Activated CD4-positive, alpha-beta T cell treated with anti-CD3 and anti-CD28 coated beads, Interleukin-10, Interleukin-2, amounts not matched to agents 100 ng/mL and 50 ng/mL, durations not matched to agents 16 hours and 8 hours (primary cell): ENCODE measurements around the gene SFT2D3.

Experiments used
- DNase-seq: peaks from one replicate; pipeline ENCODE4 v3.0.0-alpha.2; 2020

The SFT2D3 gene, protein sequence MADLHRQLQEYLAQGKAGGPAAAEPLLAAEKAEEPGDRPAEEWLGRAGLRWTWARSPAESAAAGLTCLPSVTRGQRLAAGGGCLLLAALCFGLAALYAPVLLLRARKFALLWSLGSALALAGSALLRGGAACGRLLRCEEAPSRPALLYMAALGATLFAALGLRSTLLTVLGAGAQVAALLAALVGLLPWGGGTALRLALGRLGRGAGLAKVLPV

DNA sequence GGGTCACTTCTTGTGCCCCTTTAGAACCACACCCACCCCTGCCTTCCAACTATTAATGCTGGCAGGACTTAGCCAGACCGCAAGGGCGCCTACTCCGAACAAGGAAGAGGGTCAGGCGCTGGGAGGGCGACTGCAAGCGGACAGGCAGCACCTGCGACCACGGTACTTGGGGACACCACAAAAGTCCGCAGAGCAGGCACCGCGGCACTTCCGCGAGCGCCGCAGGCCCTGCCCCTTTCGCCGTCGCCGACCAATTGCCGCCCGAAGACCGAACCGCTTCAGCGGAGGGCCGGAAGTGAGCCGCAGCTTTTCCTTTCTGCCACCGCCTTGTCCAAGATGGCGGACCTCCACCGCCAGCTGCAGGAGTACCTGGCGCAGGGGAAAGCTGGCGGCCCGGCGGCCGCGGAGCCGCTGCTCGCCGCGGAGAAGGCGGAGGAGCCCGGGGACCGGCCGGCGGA lies at the start of gene SFT2D3:
TSS of gene SFT2D3 (plus strand) at position 305 of the 458 bp plus-strand sequence. CDS start at position 337, 32 bp downstream.
- DNase-seq, result peak; percentile 96

DNA sequence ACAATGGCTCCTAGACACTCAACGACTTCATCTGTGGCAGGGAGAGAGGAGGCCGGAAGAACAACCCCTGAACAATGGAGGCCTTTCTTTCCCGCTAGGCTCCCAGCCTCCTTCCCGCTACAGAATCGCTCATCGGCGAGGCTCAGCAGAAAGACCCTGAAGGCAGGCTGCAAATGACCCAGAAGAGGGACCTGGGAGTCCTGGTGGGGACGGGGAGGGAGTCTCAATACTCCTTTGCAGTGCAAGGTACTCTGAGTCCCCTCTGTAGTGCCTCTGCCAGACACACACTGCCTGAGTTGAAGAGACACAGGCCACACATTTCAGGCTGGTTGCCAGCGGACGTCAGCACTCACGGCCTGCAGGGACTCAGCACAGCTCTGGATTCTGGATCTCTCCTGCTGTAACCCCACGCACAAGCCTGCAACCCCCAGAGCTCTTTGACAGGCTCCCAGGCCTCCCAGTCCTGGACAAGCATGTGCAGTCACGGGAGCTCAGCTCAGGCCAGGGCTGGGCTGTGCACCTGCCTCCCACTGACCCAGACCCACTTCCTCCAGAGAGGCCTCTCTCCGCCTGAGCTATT lies 49.2 kb upstream of the SFT2D3 start:
- DNase-seq, result no peak

DNA sequence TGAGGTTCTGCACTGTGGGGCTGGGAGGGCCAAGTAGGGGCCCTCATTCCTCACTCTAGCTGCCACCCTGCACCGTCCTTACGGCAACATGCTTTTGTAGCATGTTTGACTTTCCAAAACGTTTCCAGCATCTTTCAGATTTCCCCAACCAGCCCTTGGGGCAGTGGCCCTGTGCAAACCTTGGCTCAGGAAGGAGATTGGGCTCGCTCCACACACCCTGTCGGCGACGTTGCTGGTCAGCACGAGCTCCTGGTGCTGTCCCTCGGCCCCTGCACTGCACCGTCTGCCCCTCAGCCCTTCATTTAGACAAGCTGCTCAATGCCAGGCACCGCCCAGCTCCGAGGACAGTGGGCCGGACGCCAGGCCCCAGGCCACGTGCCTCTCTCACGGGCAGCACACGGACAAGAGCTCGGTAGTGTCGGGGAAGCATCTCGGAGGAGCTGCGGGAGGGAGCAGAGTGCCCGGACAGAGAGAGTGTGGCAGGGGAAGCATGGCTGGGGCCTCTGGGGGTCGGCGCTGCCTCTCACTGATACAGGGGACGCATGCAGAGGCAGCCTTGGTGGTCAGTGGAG lies 48.4 kb upstream of the SFT2D3 start:
- no peak for DNase-seq

DNA sequence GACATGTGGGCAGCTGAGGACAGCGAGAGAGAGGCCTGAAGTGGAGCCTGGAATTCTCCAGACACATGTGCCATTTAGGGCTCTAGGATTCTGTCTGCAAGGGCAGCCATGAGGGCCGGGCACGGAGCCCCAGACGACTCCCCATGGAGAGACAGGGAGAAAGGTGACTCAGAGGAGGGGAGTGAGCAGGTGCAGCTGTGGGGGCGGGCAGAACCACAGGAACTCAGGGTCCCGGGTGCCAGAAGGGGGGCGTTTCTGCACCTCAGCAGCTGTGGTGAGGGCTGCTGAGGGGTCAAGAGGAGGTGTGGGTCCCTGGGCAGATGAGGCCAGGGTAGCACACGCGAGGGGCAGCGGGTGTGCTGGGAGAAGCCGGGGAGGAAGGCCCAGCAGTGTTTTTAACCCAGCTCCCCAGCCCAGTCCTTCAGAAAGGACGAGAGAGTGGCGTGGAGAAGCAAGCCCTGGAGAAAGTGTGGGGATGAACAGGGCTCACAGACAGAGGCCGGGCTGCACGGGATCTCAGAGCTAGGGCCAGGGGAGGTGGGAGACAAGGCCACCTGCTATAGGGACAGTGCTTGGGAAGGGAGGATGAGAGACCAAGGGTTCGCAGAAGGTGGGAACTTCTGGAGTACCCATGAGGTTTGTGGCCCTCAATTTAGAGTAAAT lies 47.7 kb upstream of the SFT2D3 start:
- DNase-seq, result no peak

DNA sequence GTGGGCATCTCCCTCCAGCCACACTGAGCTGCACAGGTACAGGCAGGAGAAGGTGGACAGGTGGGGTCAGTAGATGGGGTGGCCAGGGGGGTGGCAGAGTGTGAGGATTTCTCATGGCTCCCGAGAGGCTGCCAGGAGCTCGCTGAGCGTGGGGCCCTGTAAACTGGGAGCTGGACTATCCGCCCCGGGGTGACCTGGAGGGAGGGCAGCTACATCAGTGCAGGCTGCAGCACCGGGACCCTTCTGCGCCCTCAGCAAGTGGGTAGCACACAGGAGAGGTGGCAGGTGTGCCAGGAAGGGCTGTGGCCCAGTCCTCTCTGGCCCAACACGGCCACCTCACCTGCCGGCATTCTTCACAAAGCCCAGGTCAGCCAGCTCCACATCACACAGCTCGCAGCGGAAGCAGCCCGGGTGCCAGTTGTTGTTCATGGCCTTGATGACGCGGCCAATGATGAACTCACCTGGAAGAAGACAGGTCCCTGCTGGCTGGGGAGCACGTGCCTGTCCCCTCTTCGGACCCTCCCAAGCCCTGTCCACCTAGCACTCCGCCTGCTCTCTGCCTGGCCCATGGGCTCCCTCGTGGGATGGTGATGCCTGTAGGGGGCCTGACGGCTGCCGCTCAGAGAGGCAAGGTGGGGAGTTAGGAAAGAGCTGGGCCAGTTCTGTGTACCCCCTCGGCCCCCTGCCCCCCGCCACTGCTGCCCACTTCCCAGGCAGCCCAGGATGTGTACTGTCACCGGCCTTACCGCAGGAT lies 47.0 kb upstream of the SFT2D3 start:
- no peak for DNase-seq

DNA sequence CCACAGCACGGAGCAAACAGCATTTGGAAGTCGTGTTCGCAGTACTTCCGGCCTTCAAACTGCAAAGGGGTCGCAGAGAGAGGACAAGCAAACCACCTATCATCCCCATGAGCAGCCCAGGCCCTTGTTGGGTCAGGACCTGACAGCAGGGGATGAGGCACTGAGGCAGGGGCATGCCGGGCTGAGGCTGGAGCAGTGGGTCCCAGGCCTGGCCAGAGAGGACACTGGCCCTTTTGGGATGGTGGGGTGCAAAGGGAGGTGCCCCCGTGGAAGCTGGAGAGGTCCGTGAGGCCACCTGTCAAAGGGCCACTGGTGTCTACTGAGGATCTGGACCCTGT lies 46.5 kb upstream of the SFT2D3 start:
- no peak for DNase-seq

DNA sequence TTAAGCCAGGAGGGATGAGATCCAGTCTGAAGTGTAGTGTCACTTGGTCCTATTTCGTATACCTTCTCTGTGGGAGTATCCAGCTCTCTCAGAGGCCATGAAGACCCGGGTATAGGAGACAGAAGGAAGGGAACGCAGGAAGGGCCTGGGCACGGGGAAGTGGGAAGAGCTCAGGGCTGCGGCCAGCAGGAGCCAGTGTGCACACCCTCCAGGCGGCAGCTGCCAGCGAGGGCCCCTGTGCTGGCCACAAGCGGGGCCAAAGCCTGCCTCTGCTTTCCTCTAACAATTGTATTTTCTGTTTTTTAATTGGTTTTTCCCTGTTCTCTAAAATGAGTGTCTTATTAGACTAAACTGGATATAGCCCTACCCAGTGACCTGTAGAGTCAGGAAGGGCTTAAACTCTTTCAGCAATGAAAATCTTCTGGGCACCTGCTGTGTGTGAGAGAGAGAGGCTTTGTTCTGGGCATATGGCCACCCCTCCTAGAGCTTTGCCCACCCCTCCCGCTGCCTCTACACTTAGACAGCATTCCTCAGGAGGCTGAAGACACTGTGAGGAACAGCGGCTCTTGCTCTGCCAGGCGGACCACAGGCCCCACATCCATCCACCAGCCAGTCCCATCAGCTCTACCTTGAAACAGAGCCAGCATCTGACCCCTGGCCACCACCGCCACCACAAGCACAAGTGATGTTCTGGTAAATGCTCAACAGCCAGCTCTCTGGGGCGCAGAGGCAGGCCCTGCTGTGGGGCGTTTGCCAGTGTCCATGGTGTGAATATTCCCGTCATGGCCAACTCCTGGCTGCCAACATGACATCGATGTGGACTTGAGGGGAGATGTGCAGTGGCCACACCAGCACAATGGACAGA lies 45.9 kb upstream of the SFT2D3 start:
- DNase-seq, result no peak

DNA sequence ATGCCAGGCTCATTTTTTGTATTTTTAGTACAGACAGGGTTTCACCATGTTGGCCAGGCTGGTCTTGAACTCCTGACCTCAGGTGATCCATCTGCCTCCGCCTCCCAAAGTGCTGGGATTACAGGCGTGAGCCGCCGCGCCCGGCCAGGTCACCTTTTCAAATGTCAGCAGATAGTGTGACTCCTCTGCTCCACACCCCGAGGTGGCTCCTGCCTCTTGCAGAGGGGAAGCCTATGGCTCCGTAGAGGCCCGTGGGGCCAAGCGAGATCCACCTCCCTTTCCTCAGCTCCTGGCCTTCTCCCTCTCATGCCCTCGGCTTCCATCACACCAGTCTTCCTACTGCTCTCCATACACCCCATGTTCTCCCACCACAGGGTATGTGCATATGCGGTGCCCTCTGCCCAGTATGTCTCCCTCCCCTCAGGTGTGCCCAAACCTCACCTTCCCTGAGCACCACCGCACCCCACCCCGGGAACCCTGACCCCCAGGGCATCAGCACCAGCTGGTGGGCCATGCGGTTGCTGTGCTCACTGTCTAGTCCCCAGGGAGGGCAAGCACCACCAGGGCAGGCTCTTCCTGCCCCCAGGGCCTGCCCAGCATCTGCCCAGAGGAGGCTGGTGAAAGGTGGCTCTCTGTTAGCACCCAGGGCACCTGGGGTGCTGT lies 44.6 kb upstream of the SFT2D3 start:
- no peak for DNase-seq

DNA sequence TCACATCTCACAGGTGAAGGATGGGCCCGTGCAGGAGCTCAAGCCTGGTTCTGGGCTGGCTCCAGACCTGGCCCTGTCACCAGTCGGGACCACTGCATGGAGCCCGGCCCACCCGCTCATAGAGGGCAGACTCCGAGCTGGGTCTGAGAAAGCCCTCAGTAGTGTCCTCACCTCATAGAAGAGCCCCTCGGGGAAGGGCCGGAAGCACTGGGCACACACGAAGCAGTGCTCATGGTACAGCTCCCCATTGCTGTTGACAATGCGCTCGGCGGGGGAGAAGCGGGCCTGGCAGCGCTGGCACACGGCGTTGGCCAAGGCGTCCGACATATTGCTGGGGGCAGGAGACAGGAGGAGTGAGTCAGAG lies 44.1 kb upstream of the SFT2D3 start:
- no peak for DNase-seq

DNA sequence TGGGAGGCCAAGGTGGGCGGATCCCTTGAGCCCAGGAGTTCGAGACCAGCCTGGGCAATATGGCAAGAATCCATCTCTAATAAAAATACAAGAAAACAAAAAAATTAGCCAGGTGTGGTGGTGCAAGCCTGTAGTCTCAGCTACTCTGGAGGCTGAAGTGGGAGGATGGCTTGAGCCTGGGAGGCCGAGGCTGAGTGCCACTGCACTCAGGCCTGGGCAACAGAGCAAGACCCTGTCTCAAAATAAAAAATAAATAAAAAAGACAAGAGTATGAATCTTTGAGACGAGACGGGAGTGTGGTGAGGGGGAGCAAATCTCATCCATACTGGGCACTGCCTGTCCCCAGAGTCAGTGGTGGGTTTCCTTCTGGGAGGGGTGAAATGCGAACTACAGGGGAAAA lies 43.2 kb upstream of the SFT2D3 start:
- no peak for DNase-seq

DNA sequence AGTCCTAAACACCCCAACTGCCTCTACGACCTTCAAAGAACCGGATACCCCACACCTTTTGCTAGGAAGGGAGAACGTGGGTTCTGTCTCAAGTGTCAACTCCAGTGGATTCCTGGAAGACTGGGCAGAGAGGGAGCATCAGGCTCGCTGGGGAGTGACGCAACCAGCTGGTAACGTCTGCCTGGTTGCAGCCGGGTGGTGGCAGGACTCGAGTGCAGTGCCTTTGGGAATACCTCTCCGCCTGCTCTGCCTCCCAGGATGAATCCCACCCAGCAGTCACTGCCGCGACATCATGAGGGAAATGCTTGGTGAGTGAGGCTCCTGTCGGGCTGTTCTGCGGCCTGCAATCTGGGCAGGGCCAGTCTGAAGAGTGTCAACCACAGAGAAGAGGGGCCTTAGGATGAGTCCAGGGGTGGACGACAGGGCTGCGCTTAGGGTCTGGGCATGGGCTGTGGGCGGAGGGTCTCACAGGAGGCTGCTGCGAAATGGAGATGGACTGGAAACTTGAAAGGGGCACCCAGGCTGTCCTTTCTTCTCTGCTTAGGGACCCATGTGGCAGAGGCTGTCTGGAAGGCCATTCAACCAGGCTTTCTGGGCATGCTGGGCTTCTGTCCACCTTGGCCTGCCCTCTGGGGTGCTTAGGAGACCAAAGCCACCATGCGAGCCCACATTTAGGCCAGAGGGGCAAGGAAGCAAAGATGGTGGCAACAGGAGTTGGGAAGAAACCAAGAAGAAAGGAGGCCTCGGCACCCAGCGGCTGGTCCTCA lies 42.5 kb upstream of the SFT2D3 start:
- no peak for DNase-seq

DNA sequence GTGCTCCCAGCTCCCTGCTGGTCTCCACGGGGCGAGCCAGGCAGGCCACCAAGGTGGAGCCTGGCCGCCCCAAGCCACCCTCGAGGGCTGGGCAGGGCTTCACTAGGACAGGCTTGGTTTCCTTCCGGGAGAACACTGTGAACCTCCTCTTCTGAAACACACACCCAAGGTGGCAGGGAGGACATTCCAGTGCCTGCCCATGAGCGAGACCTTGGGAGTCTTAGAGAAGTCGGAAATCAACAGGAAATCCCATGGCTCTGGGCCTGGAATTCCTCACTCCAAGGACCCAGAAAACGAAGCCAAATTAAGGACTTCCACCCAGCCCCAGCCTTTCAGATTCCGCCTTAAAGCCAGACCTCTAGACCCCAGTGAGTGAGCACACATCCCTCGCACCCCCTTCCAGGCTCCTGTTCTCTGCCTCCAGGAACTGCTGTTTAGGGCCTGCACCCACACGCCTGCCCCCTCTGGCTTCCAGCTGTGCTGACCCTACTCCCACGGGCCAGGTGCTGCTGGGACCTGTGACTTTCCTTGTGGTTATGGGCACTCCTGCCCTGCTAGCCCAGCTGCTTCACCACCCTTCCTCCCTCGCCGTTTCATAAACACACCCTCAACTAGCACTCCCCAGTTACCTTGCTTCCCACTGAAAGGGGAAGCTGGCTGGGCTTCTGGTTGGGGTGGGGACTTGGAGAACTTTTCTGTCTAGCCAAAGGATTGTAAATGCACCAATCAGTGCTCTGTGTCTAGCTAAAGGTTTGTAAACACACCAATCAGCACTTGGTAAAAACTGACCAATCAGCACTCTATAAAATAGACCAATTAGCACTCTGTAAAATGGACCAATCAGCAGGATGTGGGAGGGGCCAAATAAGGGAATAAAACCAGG lies 41.6 kb upstream of the SFT2D3 start:
- no peak for DNase-seq

DNA sequence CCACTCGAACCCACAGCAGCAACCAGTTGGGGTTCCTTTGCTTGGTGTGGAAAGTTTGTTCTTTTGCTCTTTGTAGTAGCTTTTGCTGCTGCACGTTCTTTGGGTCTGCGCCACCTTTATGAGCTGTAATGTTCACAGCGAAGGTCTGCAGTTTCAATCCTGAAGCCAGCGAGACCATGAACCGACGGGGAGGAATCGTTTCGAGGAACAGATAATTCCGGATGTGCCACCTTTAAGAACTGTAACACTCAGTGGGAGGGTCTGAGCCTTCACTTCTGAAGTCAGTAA lies 41.1 kb upstream of the SFT2D3 start:
- DNase-seq, result no peak

DNA sequence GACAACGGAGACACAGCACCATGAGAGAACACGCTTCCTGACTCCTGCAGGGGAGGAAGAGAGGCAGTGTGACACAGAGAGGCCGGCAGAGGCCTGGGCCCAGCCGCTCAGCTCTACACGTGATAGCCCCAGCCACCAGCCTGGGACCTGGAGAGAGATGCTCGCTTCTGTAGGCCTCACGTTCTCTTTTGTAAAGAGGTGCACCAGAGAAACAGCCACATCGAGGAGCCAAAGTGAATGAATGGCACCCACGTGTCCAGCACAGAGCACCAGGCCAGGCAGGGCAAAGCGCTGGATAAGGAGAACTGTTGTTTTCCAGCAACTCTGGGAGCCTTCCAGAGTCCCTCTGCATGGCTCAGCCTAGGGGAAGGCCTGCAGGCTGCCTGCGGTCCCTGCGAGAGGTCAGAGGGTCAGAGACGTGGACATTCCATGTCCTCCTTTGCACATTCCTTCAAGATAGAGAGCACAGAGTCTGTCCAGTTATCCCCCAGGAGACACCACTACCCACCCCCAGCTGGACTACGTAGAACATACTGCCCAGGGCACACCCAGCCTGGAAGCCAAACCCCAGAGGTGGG lies 40.1 kb upstream of the SFT2D3 start:
- DNase-seq, result no peak

DNA sequence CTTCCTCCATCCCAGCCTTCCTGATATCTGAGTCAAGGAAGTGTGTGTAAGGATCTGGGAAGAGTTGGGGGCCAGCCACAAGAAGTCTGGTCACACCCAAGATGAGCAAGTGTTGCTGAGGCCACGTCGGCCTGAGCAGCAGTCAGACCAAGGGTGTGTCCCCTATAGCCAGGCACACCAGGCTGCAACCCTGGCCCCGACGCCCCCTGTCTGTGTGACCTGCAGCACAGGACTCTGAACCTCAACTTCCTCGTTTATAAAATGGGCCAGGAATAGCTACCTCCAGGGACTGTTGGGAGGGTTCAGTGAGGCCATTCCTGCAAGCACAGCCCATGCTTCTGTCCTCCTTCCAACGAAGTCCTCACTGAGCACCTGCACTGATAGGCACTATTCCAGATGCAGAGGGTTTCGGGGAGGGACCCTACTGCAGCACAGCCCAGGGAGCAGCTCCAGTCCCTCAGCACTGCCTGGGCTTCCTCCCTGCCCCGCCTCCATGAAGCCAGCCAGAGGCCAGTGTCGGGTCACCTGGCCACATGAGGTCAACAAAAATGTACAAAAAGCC lies 39.3 kb upstream of the SFT2D3 start:
- DNase-seq, result no peak

DNA sequence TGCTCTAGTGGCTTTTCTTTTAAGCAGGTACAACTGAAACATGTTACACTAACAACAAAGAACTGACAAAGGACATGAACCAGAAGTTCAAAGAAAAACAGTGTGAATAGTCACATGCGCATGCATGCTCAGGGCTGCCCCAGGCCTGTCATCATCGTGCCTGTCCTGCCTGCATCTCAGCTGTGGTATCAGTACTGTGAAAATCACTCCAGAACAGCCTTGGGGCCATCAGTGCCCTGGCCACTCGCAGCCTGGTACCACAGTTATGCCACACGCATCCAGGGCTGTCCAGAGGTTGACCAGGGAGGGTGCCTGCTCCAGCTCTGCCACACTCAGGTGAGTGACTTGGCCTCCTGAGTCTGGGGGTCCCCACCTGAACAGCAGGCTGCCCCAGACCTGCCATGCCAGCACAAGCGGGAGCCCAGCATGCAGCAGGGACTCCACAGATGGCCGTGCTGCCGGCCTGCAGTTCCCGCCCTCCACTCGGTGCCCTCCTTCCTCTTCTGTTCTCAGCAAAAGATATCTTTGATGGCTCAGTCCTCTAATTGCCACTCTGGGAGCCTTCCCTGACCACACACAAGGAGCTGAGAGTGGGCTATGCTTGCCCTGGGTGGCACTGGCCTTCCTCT lies 38.2 kb upstream of the SFT2D3 start:
- DNase-seq, result no peak

DNA sequence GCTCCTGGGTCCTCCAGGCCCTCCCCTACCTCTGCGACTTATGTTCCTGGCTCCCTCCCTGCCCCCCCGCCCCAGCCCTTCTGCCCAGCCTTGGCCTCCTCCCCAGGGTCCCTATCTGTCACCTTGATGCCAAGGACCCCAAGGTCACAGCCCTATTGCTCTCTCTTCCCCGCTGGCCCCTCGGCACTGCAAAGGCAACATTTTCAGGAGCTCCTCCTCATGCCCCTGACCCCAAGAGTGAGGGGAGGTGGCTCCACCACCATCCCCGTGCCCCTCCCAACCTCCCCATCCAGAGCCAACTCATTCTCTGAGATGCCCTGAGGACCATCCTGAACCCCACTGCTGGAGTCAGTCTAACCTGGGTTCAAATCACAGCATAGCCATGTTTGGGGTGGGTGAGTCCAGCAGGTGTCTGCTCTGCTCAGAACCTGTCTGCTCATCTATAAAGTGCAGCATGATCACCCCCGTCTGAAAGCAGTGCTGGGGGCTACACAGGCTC lies 37.7 kb upstream of the SFT2D3 start:
- DNase-seq, result no peak

DNA sequence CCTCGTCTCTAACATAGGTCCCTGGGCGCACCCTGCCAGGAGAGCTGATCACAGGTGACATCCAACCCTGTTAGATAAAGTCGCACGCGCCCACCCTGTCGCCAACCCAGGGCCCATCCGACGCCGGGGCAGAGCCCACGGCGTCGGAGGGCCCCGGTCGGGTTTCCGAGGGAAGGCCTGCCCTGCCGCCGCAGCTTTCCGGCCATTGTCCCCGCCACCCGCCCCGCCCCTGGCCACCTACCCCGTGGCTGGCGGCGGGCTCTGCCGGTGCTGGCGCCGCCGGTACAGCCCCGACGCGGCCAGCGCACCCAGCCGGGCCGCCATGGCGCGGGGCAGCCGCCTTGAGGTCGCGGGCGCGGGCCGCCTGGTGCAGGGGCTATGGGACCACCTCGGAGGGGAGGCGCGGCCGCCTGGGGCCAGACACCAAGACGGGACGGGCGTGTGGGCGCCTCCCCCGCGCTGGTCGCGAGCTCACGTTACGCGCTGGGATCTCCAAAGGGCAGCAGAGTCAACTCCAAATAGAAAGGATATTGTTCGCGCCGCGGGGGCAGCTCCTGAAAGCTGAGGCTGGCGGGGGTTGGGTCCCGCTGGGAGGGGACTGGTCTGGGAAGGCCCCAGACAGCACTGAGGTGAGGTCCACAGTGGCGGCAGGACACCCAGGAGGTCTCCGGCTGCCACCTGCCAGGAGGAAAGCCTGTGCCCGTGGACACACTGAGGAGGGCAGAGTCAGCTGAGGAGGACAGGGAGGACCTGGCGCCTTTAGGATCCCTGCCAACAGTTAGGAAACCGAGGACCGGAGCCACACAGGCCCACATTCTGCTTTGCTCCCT lies 37.0 kb upstream of the SFT2D3 start:
- no peak for DNase-seq
